Keratinocyte (primary cell): ENCODE results near the gene DLGAP1. TPM values are rescaled to one million over a fixed set of nuclear protein-coding genes. Genes with fewer than 3 reads are reported as not detected.

Experiments used
- DNase-seq: peaks from one replicate; pipeline ENCODE4 v3.0.0-alpha.2; 2011; ENCODE audit warnings: low read depth, missing footprints, low spot score
- FAIRE-seq: peaks from 2 replicates; lab custom pipeline; 2011; peaks lifted over from hg19 to GRCh38; lab: Jason Lieb, UNC
- H2AFZ ChIP-seq: 2 replicates; pipeline ENCODE4 v1.6.0; 2012; ENCODE audit warnings: low read length, control low read depth, inconsistent platforms; ENCODE audit not compliant: control insufficient read depth
- H3K27ac ChIP-seq: 2 replicates; pipeline ENCODE4 v1.5.1; 2011; ENCODE audit warnings: low read length; ENCODE audit not compliant: control insufficient read depth, insufficient read depth
- H3K27me3 ChIP-seq: 3 replicates; pipeline ENCODE4 v1.6.0; 2011; ENCODE audit warnings: low read length; ENCODE audit not compliant: control insufficient read depth, insufficient read depth; ENCODE audit errors: extremely low read depth
- H3K36me3 ChIP-seq, 2 experiments: 2 replicates in 1 of 2; 3 replicates in 1 of 2; pipeline ENCODE4 v1.5.1; 2011; ENCODE audit warnings: low read length in 2 of 2, mild to moderate bottlenecking in 1 of 2; ENCODE audit not compliant: control insufficient read depth in 2 of 2, insufficient read depth in 2 of 2; ENCODE audit errors: extremely low read depth in 1 of 2
- H3K4me1 ChIP-seq: 3 replicates; pipeline ENCODE4 v1.5.1; 2011; ENCODE audit warnings: low read length; ENCODE audit not compliant: control insufficient read depth, insufficient read depth; ENCODE audit errors: extremely low read depth
- H3K4me2 ChIP-seq: 3 replicates; pipeline ENCODE4 v1.6.0; 2011; ENCODE audit warnings: low read depth, low read length; ENCODE audit not compliant: control insufficient read depth, insufficient read depth; ENCODE audit errors: extremely low read depth
- H3K4me3 ChIP-seq, 3 experiments: fragments of 200-600 bp in 1 of 3; sonication (generic) in 1 of 3; 2 replicates in 2 of 3; 3 replicates in 1 of 3; pipeline ENCODE4 v1.5.1; 2011 to 2016; ENCODE audit warnings: low read length in 3 of 3, mild to moderate bottlenecking in 3 of 3, control low read depth in 2 of 3, inconsistent platforms in 1 of 3, low read depth in 1 of 3, mixed read lengths in 1 of 3, mixed run types in 1 of 3, moderate library complexity in 1 of 3; ENCODE audit not compliant: control insufficient read depth in 2 of 3, insufficient read depth in 2 of 3; ENCODE audit errors: extremely low read depth in 1 of 3
- H3K79me2 ChIP-seq: 2 replicates; pipeline ENCODE4 v1.6.0; 2012; ENCODE audit warnings: low read length; ENCODE audit not compliant: control insufficient read depth, insufficient read depth
- H3K9ac ChIP-seq: 3 replicates; pipeline ENCODE4 v1.6.0; 2011; ENCODE audit warnings: low read length; ENCODE audit not compliant: control insufficient read depth, insufficient read depth; ENCODE audit errors: extremely low read depth
- H3K9me1 ChIP-seq: 3 replicates; pipeline ENCODE4 v1.6.0; 2011; ENCODE audit warnings: low read length; ENCODE audit not compliant: control insufficient read depth, insufficient read depth; ENCODE audit errors: extremely low read depth
- H3K9me3 ChIP-seq: 2 replicates; pipeline ENCODE4 v1.5.1; 2012; ENCODE audit warnings: low read depth, low read length; ENCODE audit not compliant: control insufficient read depth
- H4K20me1 ChIP-seq: 3 replicates; pipeline ENCODE4 v1.6.0; 2011; ENCODE audit warnings: low read length; ENCODE audit not compliant: control insufficient read depth, insufficient read depth; ENCODE audit errors: extremely low read depth
- EZH2 ChIP-seq: IDR thresholded peaks from one replicate; pipeline ENCODE4 v1.6.1; 2012; ENCODE audit warnings: inconsistent platforms, mild to moderate bottlenecking, low read length, moderate library complexity
- dilution Hi-C: fragments of 300-500 bp; cut with MboI; formaldehyde crosslinking; loops from one replicate; pipeline ENCODE4 v1.7.0; 2020; ENCODE audit warnings: low sequenced_read_pairs; ENCODE audit not compliant: extremely low pct_ligation_motif_present
- polyA plus RNA-seq, 5 experiments: library from polyadenylated mRNA; depleted of rRNA in 3 of 5; stranded (reverse) in 3 of 5; stranded (forward) in 1 of 5; unstranded in 1 of 5; fragments of >200 nt; gene quantifications; 1 replicate in 1 of 5; 2 replicates in 3 of 5; 3 replicates in 1 of 5; pipeline versions ENCODE4 v1.2.1 to v1.2.3, GENCODE V29; 2011 to 2012; ENCODE audit warnings: missing spikeins in 2 of 5, low read depth in 1 of 5, low replicate concordance in 1 of 5
- TF ChIP-seq, protein P1 (sequence below), 3 experiments: IDR thresholded peaks in 1 of 3; conservative IDR thresholded peaks in 1 of 3; optimal IDR thresholded peaks in 1 of 3; 2 replicates in 2 of 3; 3 replicates in 1 of 3; pipeline versions ENCODE3 to v1.5.1; 2011; ENCODE audit warnings: low read length in 3 of 3, mild to moderate bottlenecking in 3 of 3, moderate library complexity in 2 of 3, control low read depth in 1 of 3, inconsistent platforms in 1 of 3; ENCODE audit not compliant: insufficient read depth in 2 of 3; ENCODE audit errors: extremely low read depth in 1 of 3

The DLGAP1 gene
- polyA plus RNA-seq, 1 donor (not counting 4 experiments of a cell fraction or from before 2014, with no cell fraction given), result not detected

DNA sequence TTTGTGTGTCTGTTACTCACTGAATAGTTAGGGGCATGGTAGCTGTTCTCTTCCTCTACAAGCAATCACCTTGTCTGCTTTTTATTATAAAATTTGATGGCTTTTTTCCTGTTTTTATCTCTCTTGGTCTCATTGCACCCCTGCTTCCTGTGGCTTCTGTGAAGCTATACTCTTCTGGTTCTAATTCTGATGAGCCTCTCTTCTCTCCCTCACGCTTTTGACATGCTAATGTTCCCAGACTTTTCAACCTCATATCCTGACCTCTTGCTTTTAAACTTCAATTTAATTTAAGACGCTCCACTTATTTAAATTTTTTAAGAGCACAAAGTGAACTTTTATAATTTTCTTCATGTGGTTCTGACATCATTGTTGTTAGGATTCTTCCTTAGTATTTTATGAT is 361.4 kb downstream of the DLGAP1 start:
- Histone ChIP-seq H3K36me3 (no peaks in the 10 kb centered on the region), H3K27me3 (no peaks in the 10 kb centered on the region), H2AFZ (no peak overlapping the region), H3K4me1 (no peaks in the 10 kb centered on the region), H3K9ac (no peak overlapping the region), H3K4me2 (no peak overlapping the region), H3K9me3 (no peaks in the 10 kb centered on the region), H3K9me1 (no peaks in the 10 kb centered on the region), H4K20me1 (no peaks in the 10 kb centered on the region), H3K79me2 (no peaks in the 10 kb centered on the region), H3K4me3 (no peak overlapping the region), H3K27ac (no peak overlapping the region)
- no peak for TF ChIP-seq EZH2
- TF ChIP-seq, protein P1, sequence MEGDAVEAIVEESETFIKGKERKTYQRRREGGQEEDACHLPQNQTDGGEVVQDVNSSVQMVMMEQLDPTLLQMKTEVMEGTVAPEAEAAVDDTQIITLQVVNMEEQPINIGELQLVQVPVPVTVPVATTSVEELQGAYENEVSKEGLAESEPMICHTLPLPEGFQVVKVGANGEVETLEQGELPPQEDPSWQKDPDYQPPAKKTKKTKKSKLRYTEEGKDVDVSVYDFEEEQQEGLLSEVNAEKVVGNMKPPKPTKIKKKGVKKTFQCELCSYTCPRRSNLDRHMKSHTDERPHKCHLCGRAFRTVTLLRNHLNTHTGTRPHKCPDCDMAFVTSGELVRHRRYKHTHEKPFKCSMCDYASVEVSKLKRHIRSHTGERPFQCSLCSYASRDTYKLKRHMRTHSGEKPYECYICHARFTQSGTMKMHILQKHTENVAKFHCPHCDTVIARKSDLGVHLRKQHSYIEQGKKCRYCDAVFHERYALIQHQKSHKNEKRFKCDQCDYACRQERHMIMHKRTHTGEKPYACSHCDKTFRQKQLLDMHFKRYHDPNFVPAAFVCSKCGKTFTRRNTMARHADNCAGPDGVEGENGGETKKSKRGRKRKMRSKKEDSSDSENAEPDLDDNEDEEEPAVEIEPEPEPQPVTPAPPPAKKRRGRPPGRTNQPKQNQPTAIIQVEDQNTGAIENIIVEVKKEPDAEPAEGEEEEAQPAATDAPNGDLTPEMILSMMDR (optimal IDR thresholded peaks at IDR 0.05 in 1 of 3, IDR thresholded peaks at IDR 0.05 in 1 of 3, conservative IDR thresholded peaks at IDR 0.05 in 1 of 3; ENCODE audit: extremely low read depth in 1 of 3, insufficient read depth in 2 of 3, low read length in 3 of 3), result no peak
- dilution Hi-C loops, result no loop called here
- FAIRE-seq (no peak), DNase-seq (no peak)

DNA sequence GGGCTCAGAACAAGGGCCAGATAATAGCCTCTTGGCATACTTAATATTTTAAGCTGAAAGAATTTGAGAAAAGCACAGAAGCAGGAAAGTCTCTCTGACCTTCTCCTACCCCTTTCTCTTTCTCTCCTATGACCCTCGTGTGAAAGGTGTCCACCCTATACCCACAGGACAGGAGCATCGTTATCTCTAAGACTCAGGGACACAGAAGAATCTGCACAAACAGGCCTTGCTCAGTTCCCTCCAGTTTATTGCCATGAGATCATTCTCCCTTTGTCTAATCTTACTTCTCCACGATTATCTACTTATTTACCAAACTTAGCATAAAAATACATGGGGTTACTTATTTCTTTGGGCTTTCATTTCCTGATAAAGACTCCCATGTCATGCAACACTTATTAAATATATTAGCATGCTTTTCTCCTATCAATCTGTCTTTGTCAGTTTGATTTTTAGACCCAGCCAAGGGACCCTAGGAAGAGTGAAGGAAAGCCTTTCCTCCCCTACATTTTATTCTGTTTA is 370.7 kb downstream of the DLGAP1 start:
- Histone ChIP-seq H3K9me1 (no peaks in the 10 kb centered on the region), H3K79me2 (no peaks in the 10 kb centered on the region), H3K4me2 (no peak overlapping the region), H3K9me3 (no peaks in the 10 kb centered on the region), H3K4me3 (no peak overlapping the region), H2AFZ (no peak overlapping the region), H3K27ac (no peak overlapping the region), H4K20me1 (no peaks in the 10 kb centered on the region), H3K4me1 (no peaks in the 10 kb centered on the region), H3K36me3 (no peaks in the 10 kb centered on the region), H3K9ac (no peak overlapping the region), H3K27me3 (no peaks in the 10 kb centered on the region)
- FAIRE-seq (no peak), DNase-seq (no peak)
- dilution Hi-C loops, result no loop called here
- TF ChIP-seq, protein P1 (optimal IDR thresholded peaks at IDR 0.05 in 1 of 3, IDR thresholded peaks at IDR 0.05 in 1 of 3, conservative IDR thresholded peaks at IDR 0.05 in 1 of 3; ENCODE audit: extremely low read depth in 1 of 3, insufficient read depth in 2 of 3, low read length in 3 of 3), result no peak
- no peak for TF ChIP-seq EZH2
